Smooth muscle cell (in vitro differentiated cells): Measurements from ENCODE around the gene PKDCC. TPM values are rescaled to one million over a fixed set of nuclear protein-coding genes. Genes with fewer than 3 reads are reported as not detected.
"Not testable (repeated sequence)": the region's sequence is repeated elsewhere in the genome, so short reads cannot be mapped to it uniquely, and the experiment has no call there.

Experiments
- DNase-seq: peaks from one replicate; lab custom pipeline; 2025; ENCODE audit not compliant: unreplicated experiment; lab: John Stamatoyannopoulos, UW
- H2AFZ ChIP-seq: fragments of 200-600 bp; sonication (generic); 2 replicates; pipeline ENCODE4 v1.6.0; 2016; ENCODE audit warnings: antibody characterized with exemption, low read depth, mild to moderate bottlenecking
- H3F3A ChIP-seq: fragments of 200-600 bp; sonication (generic); 2 replicates; pipeline ENCODE4 v1.6.0; 2017; ENCODE audit warnings: antibody characterized with exemption, low read depth
- H3K27ac ChIP-seq: fragments of 200-600 bp; sonication (generic); 2 replicates; pipeline ENCODE4 v1.5.1; 2016; ENCODE audit warnings: low read depth, mild to moderate bottlenecking
- H3K27me3 ChIP-seq: fragments of 200-600 bp; sonication (generic); 2 replicates; pipeline ENCODE4 v1.6.1; 2016; ENCODE audit warnings: low read depth, mild to moderate bottlenecking
- H3K36me3 ChIP-seq: fragments of 200-600 bp; sonication (generic); 2 replicates; pipeline ENCODE4 v1.5.1; 2016; ENCODE audit warnings: low read depth
- H3K4me1 ChIP-seq: fragments of 200-600 bp; sonication (generic); 2 replicates; pipeline ENCODE4 v1.5.1; 2016; ENCODE audit warnings: low read depth
- H3K4me2 ChIP-seq: fragments of 200-600 bp; sonication (generic); 2 replicates; pipeline ENCODE4 v1.6.0; 2016; ENCODE audit warnings: mild to moderate bottlenecking
- H3K4me3 ChIP-seq: fragments of 200-600 bp; sonication (generic); 2 replicates; pipeline ENCODE4 v1.5.1; 2016; ENCODE audit warnings: mild to moderate bottlenecking
- H3K79me2 ChIP-seq: fragments of 200-600 bp; sonication (generic); 2 replicates; pipeline ENCODE4 v1.6.0; 2016; ENCODE audit warnings: low read depth, mild to moderate bottlenecking
- H3K9ac ChIP-seq: fragments of 200-600 bp; sonication (generic); 2 replicates; pipeline ENCODE4 v1.6.0; 2016; ENCODE audit warnings: low read depth
- H3K9me3 ChIP-seq: fragments of 200-600 bp; sonication (generic); replicated peaks from 2 replicates; pipeline ENCODE4 v1.5.1; 2016; ENCODE audit warnings: low read depth
- H4K20me1 ChIP-seq: fragments of 200-600 bp; sonication (generic); 2 replicates; pipeline ENCODE4 v1.6.0; 2016; ENCODE audit warnings: low read depth
- WGBS: methylation state at CpG from one replicate; pipeline ENCODE4 v1.1.7; 2016; ENCODE audit warnings: low lambda C conversion rate; 5-methylcytosine and 5-hydroxymethylcytosine counted together
- polyA plus RNA-seq: library from polyadenylated mRNA; unstranded; fragments of >200 nt; fragmentation: Nextera tagmentation; extraction: Ambion mirVana; gene quantifications from 2 replicates; pipeline ENCODE4 v1.2.1, GENCODE V29; 2016
- total RNA-seq: library from RNA; depleted of rRNA; stranded (reverse); fragments of >200 nt; gene quantifications from 2 replicates; pipeline ENCODE4 v1.2.3, GENCODE V29; 2014
- TF ChIP-seq, protein P1 (sequence below): fragments of 200-600 bp; sonication (generic); IDR thresholded peaks from 2 replicates; pipeline ENCODE4 v1.5.1; 2017; ENCODE audit warnings: borderline replicate concordance, mild to moderate bottlenecking, antibody characterized with exemption; ENCODE audit not compliant: insufficient read depth, poor library complexity, severe bottlenecking

PKDCC gene
- total and polyA plus RNA-seq, 2 experiments from 2014 or later = 12.2 to 15.2 TPM

DNA sequence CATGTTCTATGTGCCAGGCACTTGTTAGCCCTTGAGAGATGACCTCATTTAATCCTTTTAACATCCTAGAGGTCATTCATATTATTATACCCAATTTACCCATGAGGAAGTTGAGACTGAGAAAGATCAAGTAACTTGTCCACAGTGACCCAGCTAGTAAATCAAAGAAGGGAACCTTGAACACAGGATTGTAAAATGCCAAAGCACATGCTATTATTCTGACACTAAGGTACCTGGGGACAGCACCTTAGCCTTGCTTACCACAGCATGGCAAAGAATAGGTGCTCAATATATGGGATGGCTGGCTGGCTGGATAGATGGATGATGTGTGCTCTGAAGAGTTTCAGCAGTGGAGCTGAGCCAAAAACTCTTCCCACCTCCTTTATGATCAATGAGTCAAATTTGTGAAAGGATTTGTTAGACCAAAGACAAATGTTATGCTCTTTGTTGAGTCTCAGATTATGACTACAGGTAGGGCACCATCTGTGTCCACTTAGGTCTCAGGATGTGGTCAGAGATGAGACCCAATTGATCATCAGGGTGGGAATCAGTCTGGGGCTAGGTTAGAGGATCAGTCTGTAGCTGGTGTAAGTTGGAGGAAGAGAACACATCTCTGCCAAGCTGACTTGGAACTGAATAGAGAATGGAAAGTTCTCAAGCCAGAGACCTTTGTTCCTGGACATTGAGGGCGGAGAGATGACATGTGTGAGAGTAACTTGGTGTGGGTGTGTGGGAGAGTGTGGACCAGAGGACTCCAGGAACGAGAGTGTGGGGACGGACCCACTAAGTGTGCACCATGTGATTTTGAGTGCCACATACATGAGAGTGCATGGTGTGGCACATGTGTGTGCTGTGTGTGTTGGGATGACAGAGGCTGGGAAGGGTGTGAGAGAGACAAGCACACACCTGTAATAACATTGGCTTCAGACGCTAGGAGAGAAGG is 16.3 kb upstream of the PKDCC start:
- Histone ChIP-seq H3K9me3 (no peaks in the 10 kb centered on the region), H3K4me1 (peaks cover 39% of the 10 kb centered on the region), H4K20me1 (no peaks in the 10 kb centered on the region), H3F3A (no peaks in the 10 kb centered on the region), H2AFZ (no peak overlapping the region), H3K36me3 (no peaks in the 10 kb centered on the region), H3K79me2 (no peaks in the 10 kb centered on the region), H3K27me3 (no peaks in the 10 kb centered on the region), H3K9ac (no peak overlapping the region), H3K27ac (no peak overlapping the region), H3K4me3 (no peak overlapping the region), H3K4me2 (no peak overlapping the region)
- WGBS = 93% methylated on average over 4 of the region's 4 CpGs
- no peak for DNase-seq
- TF ChIP-seq, protein P1, sequence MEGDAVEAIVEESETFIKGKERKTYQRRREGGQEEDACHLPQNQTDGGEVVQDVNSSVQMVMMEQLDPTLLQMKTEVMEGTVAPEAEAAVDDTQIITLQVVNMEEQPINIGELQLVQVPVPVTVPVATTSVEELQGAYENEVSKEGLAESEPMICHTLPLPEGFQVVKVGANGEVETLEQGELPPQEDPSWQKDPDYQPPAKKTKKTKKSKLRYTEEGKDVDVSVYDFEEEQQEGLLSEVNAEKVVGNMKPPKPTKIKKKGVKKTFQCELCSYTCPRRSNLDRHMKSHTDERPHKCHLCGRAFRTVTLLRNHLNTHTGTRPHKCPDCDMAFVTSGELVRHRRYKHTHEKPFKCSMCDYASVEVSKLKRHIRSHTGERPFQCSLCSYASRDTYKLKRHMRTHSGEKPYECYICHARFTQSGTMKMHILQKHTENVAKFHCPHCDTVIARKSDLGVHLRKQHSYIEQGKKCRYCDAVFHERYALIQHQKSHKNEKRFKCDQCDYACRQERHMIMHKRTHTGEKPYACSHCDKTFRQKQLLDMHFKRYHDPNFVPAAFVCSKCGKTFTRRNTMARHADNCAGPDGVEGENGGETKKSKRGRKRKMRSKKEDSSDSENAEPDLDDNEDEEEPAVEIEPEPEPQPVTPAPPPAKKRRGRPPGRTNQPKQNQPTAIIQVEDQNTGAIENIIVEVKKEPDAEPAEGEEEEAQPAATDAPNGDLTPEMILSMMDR = no peak

DNA sequence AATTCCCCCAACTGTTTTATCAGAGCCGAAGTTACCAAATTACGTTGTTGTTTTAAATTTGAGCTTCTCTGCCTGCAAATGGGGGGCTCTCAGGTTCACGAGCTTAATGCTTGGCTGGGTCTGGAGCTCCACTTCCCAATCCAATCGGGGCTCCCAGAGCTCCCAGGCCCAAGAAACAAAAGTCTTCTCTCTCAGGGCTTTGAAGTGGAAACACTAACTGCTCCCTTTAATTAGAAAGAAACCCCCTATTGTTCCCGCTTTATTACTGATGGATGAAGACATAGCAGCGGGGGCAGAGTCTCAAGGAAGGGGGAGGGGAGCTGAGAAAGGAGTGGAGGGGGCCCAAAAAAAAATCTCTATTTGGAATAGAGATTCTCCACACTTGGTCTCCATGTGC is 15.6 kb upstream of the PKDCC start:
- H3K9me3 ChIP-seq = no peaks in the 10 kb centered on the region
- no peak overlapping the region for H3K27ac ChIP-seq
- H3K4me1 ChIP-seq = peaks cover 39% of the 10 kb centered on the region
- 73% methylated on average over 6 of the region's 6 CpGs for WGBS
- H3K27me3 ChIP-seq = no peaks in the 10 kb centered on the region
- no peak for DNase-seq
- H3K4me2 ChIP-seq = no peak overlapping the region
- H3K36me3 ChIP-seq = no peaks in the 10 kb centered on the region
- no peaks in the 10 kb centered on the region for H3F3A ChIP-seq
- no peaks in the 10 kb centered on the region for H3K79me2 ChIP-seq
- no peak overlapping the region for H2AFZ ChIP-seq
- TF ChIP-seq, protein P1 = no peak
- H4K20me1 ChIP-seq = no peaks in the 10 kb centered on the region
- H3K9ac ChIP-seq = no peak overlapping the region
- no peak overlapping the region for H3K4me3 ChIP-seq

DNA sequence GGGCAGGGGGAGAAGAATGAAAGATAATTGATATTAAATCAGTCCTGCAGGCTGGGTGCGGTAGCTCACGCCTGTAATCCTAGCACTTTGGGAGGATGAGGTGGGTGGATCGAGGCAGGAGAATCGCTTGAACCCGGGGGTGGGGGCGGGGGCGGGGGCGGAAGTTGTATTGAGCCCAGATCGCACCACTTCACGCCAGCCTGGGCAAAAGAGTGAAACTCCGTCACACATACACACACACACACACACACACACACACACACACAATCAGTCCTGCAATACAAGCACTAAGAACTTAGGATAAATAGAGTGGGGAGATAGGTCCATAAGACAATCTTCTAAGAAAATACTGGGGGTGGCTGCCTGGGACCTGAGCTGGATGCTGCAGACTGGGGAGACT is 15.1 kb upstream of the PKDCC start:
- H4K20me1 ChIP-seq = no peaks in the 10 kb centered on the region
- peaks cover 39% of the 10 kb centered on the region for H3K4me1 ChIP-seq
- no peaks in the 10 kb centered on the region for H3F3A ChIP-seq
- TF ChIP-seq, protein P1 = no peak
- no peak overlapping the region for H3K27ac ChIP-seq
- no peaks in the 10 kb centered on the region for H3K36me3 ChIP-seq
- no peak for DNase-seq
- WGBS = 78% methylated on average over 8 of the region's 11 CpGs
- no peak overlapping the region for H3K4me2 ChIP-seq
- H3K9ac ChIP-seq = no peak overlapping the region
- H2AFZ ChIP-seq = no peak overlapping the region
- no peak overlapping the region for H3K4me3 ChIP-seq
- no peaks in the 10 kb centered on the region for H3K79me2 ChIP-seq
- no peaks in the 10 kb centered on the region for H3K9me3 ChIP-seq
- H3K27me3 ChIP-seq = no peaks in the 10 kb centered on the region

DNA sequence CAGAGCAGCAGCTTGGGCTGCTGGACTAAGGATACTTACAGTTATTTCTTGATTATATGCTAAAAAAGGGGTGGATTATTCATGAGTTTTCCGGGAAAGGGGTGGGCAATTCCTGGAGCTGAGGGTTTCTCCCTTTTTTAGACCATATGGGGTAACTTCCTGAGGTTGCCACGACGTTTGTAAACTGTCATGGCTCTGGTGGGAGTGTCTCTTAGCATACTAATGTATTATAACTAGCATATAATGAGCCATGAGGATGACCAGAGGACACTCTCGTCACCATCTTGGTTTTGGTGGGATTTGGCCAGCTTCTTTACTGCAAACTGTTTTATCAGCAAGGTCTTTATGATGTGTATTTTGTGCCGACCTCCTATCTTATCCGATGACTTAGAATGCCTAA is 13.7 kb upstream of the PKDCC start:
- H3K36me3 ChIP-seq, H3K4me3 ChIP-seq, H3F3A ChIP-seq, DNase-seq, H3K4me2 ChIP-seq, H3K27ac ChIP-seq, H3K27me3 ChIP-seq, H4K20me1 ChIP-seq, H3K79me2 ChIP-seq, H2AFZ ChIP-seq, H3K9me3 ChIP-seq, H3K9ac ChIP-seq: not testable (repeated sequence)
- peaks cover 30% of the 10 kb centered on the region for H3K4me1 ChIP-seq
- WGBS = 51% methylated on average over 6 of the region's 6 CpGs
